GM18951 (cell line): Measurements from ENCODE around the gene SEMA6B.
"Not testable (repeated sequence)": the region's sequence is repeated elsewhere in the genome, so short reads cannot be mapped to it uniquely, and the experiment has no call there.

Experiments
- POLR2A ChIP-seq: IDR thresholded peaks from 4 replicates; pipeline ENCODE4 v1.6.1; 2011; ENCODE audit warnings: mild to moderate bottlenecking; ENCODE audit not compliant: insufficient read length, insufficient read depth; ENCODE audit errors: extremely low read depth
- in situ Hi-C: fragments of 300-500 bp; cut with MboI; formaldehyde crosslinking; loops from one replicate; pipeline ENCODE4 v1.12.0; 2022; ENCODE audit warnings: low sequenced_read_pairs, mixed read lengths, inconsistent platforms; ENCODE audit not compliant: unreplicated experiment

Gene SEMA6B

GRCh38 chr19:4576016-4576933 lies 16.8 kb upstream of the SEMA6B start:
- TF ChIP-seq POLR2A = no peak
- in situ Hi-C loops = no loop called here

- in situ Hi-C loops = no loop called here
- no peak for TF ChIP-seq POLR2A
These were observed 16.0 kb upstream of the SEMA6B start for GRCh38 chr19:4575267-4576015.

- in situ Hi-C loops = no loop called here
- TF ChIP-seq POLR2A = no peak
These were observed 14.2 kb upstream of the SEMA6B start for GRCh38 chr19:4573682-4574081.

- in situ Hi-C loops = no loop called here
- no peak for TF ChIP-seq POLR2A
These were observed 11.9 kb upstream of the SEMA6B start for GRCh38 chr19:4571305-4571917.

- in situ Hi-C loops = no loop called here
These were observed 11.4 kb upstream of the SEMA6B start for GRCh38 chr19:4570916-4571304.

GRCh38 chr19:4570402-4570801 lies 10.9 kb upstream of the SEMA6B start:
- in situ Hi-C loops = no loop called here
- TF ChIP-seq POLR2A = no peak

More at GRCh38 chr19:4570916-4571304, 11.4 kb upstream of the SEMA6B start:
- no peak for TF ChIP-seq POLR2A

- in situ Hi-C loops = no loop called here
- no peak for TF ChIP-seq POLR2A
These were observed 9.4 kb upstream of the SEMA6B start for GRCh38 chr19:4568886-4569285.

GRCh38 chr19:4567584-4568071 lies 8.1 kb upstream of the SEMA6B start:
- TF ChIP-seq POLR2A = no peak
- in situ Hi-C loops = no loop called here

GRCh38 chr19:4566402-4567051 lies 7.0 kb upstream of the SEMA6B start:
- no peak for TF ChIP-seq POLR2A
- in situ Hi-C loops = no loop called here

GRCh38 chr19:4563562-4563961 lies 4.1 kb upstream of the SEMA6B start:
- in situ Hi-C loops = not testable (repeated sequence)

- in situ Hi-C loops = not testable (repeated sequence)
These were observed 2.6 kb upstream of the SEMA6B start for GRCh38 chr19:4562085-4562484.

- no peak for TF ChIP-seq POLR2A
- in situ Hi-C loops = no loop called here
These were observed 1.2 kb downstream of the SEMA6B start for GRCh38 chr19:4557971-4558941.
